Measurements from ENCODE around the gene ZSWIM8.

DNA sequence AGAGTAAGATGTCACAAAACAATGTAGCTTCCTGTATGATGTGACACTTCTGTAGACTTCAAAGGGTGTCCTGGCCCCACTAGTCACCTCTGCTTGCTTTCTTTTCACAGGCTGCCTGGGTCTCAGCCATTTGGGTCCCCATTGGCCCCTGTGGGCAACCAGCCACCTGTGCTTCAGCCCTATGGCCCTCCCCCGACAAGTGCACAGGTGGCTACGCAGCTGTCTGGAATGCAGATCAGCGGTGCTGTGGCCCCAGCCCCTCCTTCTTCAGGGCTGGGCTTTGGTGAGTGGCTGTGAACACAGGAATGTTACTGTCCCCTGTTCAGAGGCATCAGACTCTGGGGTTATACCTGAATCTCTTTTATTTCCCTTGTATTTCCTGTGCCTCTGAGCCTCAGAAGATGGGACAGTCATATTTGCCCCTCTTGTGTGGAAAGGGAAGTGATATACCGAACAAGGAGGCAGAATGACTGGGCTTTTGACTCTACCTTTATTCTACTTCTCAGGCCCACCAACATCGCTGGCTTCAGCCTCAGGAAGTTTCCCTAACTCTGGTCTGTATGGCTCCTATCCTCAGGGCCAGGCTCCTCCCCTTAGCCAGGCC is 25.8 kb upstream of the ZSWIM8 start:
- TF ChIP-seq EZH2 (IDR thresholded peaks at IDR 0.05; ENCODE audit: insufficient read depth, poor library complexity, severe bottlenecking) (no peak), EZH2phosphoT487 (IDR thresholded peaks at IDR 0.05; ENCODE audit: insufficient read depth, low read depth) (no peak)
